ENCODE measurements around the gene XPOT.

The XPOT gene

GRCh38 chr12:64427988-64428387 lies 23.8 kb downstream of the XPOT start:
- DNase-seq (ENCODE audit: low read depth in 2 of 2): no peak

GRCh38 chr12:64428956-64429355 lies 24.8 kb downstream of the XPOT start:
- DNase-seq (ENCODE audit: low read depth in 2 of 2): no peak

GRCh38 chr12:64430886-64431285 lies 26.7 kb downstream of the XPOT start:
- no peak for DNase-seq (ENCODE audit: low read depth in 2 of 2)

- DNase-seq (ENCODE audit: low read depth in 2 of 2): no peak
Measured at GRCh38 chr12:64431791-64432190, 27.6 kb downstream of the XPOT start.

DNA sequence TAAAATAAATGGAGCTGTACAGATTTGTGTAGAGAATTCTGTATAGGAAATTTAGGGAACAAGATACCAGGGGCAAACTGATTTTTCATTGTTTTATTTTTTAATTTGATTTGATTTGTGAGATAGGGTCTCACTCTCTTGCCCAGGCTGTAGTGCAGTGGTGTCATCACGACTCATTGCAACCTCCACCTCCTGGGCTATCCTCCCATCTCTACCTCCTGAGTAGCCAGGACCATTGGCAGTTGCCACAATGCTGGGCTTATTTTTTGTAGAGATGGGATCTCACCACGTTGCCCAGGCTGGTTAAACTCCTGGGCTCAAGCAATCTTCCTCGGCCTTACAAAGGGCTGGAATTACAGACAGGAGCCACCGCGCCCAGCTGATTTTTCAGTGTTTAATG lies 29.7 kb downstream of the XPOT start:
- no peak for DNase-seq (ENCODE audit: low read depth in 2 of 2)

GRCh38 chr12:64440100-64440499 lies 35.9 kb downstream of the XPOT start:
- DNase-seq (ENCODE audit: low read depth in 2 of 2): no peak

DNA sequence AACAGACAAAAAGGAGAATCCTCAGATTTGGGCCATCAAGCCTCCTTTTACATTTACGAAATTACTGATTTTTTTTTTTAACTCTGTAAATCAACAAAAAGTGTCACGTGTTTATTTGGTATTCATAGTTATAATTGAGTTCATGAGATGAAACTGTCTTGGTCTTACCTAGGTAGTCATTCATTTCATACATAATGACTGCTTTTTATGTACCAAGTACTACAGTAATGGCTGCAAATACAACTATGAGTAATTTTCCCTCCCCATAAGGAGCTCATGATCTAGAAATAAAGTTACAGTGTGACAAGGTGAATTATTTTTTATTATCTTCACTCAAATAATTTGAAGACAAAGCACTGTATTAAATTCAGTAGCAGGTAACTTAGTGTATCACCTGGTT lies 41.3 kb downstream of the XPOT start:
- no peak for DNase-seq (ENCODE audit: low read depth in 2 of 2)

DNA sequence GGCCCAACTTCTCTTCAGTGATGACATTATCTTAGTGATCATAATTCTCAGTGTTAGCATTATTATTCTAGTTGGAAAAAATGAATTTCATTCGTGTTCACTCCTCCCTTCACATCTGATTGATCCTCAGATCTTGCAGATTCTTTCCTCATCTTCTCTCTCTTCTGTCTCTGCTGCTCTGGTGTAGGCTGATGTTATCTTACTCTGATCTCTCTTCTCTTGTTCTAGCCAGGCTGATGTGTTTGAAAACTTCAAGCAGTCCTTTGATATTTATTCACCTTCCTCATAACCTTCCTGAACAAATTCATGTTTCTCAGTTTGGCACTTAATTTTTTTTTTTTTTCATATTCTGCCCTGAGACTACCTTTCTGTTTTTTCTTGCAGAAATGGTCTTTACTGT lies 42.1 kb downstream of the XPOT start:
- DNase-seq (ENCODE audit: low read depth in 2 of 2): no peak

GRCh38 chr12:64450057-64450640 lies 46.0 kb downstream of the XPOT start:
- DNase-seq (ENCODE audit: low read depth in 2 of 2): no peak

- no peak for DNase-seq (ENCODE audit: low read depth in 2 of 2)
Measured at GRCh38 chr12:64450711-64451486, 46.7 kb downstream of the XPOT start.

GRCh38 chr12:64451687-64452558 lies 47.7 kb downstream of the XPOT start, which contains the start of gene TBK1:
TBK1 (plus strand) TSS chr12:64452120; CDS start chr12:64455871, 3,751 bp downstream.
- peak; percentile 72 for DNase-seq (ENCODE audit: low read depth in 2 of 2)

DNA sequence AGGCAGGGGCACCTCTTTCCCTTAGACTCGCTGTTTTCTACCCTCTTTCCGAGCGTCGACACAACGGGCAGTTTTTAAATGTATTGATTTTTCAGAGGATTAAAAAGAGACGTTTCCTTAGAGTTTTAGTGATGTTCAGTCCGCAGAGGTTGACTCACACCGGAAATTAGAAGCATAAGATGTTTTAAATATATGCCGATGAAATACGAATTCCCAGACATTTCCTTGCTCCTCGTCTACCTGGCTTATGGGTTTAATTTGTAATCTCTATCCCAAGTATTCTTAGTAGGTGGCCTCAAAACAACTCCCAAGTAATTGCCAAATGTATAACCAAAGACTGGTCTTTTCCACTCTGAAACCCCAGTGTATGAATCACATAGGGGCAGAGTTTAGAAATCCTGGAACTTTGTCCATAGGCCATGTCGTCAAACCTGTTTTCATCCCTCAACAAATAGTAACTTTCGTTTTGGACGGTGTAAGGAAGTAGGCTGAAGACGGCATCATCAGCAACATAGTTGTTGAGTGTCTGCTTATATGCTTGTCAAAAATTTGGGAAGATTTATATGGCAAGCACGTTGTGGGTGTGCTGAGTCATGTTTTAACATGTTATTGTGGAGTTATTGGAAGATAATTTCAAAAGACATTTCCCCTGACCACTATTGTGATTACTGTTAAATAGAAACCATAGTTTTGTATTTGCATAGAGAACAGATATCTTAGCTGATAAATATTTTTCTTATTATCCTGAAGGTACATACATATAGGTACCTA lies 48.6 kb downstream of the XPOT start:
- DNase-seq (ENCODE audit: low read depth in 2 of 2): no peak

DNA sequence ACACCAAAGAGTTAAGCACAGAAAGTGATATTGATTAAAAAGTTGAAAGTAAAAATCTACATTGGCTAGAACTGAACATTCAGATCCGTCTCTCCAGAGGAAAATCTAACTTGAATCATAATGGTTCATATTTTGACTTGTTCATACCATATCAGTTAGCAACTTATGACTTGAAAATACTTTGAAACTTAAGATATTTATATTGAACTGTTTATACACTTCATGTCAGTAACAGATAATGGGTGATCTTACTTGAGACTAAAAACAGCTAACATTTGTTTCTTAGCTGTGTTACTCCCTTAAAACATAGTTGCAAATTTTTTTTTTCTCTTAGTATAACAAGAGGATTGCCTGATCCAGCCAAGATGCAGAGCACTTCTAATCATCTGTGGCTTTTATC lies 51.3 kb downstream of the XPOT start:
- no peak for DNase-seq (ENCODE audit: low read depth in 2 of 2)

DNA sequence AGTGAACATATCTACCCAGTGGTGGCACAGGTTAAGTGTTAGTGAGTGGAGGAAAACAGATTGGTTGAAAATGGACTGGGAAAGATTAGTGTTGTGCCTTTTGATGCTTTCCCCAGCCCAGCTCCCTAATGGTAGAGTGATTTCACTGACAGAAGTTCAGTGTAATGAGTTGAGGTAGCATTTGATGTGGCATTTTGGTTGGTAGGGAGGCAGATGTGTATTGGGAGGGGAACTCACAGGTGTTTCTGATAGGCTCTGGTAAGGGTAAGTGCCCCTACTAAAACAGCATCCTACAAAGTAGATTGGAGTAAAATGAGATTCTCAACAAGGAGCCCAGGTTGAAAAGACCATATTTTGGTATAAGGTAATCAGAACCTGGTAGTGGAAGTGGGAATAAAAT lies 51.9 kb downstream of the XPOT start:
- no peak for DNase-seq (ENCODE audit: low read depth in 2 of 2)

GRCh38 chr12:64457032-64457431 lies 52.8 kb downstream of the XPOT start:
- DNase-seq (ENCODE audit: low read depth in 2 of 2): no peak

- DNase-seq (ENCODE audit: low read depth in 2 of 2): no peak
Measured at GRCh38 chr12:64457466-64457865, 53.3 kb downstream of the XPOT start.

DNA sequence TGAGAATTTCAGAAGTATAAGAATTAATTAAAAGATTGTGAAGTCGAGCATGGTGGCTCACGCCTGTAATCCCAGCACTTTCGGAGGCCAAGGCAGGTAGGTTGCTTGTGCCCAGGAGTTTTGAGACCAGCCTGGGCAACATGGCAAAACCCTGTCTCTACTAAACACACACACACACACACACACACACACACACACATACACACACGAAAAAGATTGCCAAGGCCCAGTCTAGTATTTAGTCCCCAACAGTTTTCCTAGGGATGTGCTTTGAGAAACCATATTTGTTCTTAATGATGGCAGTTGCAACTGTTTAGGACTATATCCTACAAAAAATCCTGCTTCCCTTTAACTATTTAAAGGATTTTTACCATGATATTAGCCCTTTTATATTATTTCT lies 53.7 kb downstream of the XPOT start:
- DNase-seq (ENCODE audit: low read depth in 2 of 2): no peak

- DNase-seq (ENCODE audit: low read depth in 2 of 2): no peak
Measured at GRCh38 chr12:64459394-64459891, 55.3 kb downstream of the XPOT start.

GRCh38 chr12:64461634-64462414 lies 57.6 kb downstream of the XPOT start:
- no peak for DNase-seq (ENCODE audit: low read depth in 2 of 2)

- DNase-seq (ENCODE audit: low read depth in 2 of 2): no peak
Measured at GRCh38 chr12:64466178-64466577, 62.0 kb downstream of the XPOT start.

GRCh38 chr12:64468966-64469365 lies 64.8 kb downstream of the XPOT start:
- no peak for DNase-seq (ENCODE audit: low read depth in 2 of 2)
